ENCODE results near the gene ATP5PD.
A peak's percentile ranks its signal among the peaks of the same experiment; 100 is the strongest.

The ATP5PD gene

GRCh38 chr17:75036643-75037268 lies 10.0 kb downstream of the ATP5PD start (continued):
- TF ChIP-seq ZSCAN30 (tag by site-specific recombination; IDR thresholded peaks at IDR 0.05) (peak; percentile 87), ZNF677 (tag by site-specific recombination; IDR thresholded peaks at IDR 0.05) (no peak), ZNF580 (tag by site-specific recombination; IDR thresholded peaks at IDR 0.05) (no peak), ZBTB21 (tag by site-specific recombination; IDR thresholded peaks at IDR 0.05) (no peak), ZNF639 (tag by site-specific recombination; IDR thresholded peaks at IDR 0.05) (no peak), SETDB1 (IDR thresholded peaks at IDR 0.05; ENCODE audit: insufficient read length, low read length) (no peak), IKZF3 (tag by site-specific recombination; IDR thresholded peaks at IDR 0.05) (peak; percentile 53; the same call in 1 of the 2 replicates), ZBTB17 (tag by site-specific recombination; IDR thresholded peaks at IDR 0.05) (peak; percentile 95), KLF17 (tag by site-specific recombination; IDR thresholded peaks at IDR 0.05) (peak; percentile 60; the same call in 1 of the 2 replicates), PATZ1 (tag by site-specific recombination; IDR thresholded peaks at IDR 0.05) (peak; percentile 93), ZNF140 (tag by site-specific recombination; IDR thresholded peaks at IDR 0.05) (no peak), ZBTB1 (tag by site-specific recombination; IDR thresholded peaks at IDR 0.05) (no peak), ZNF558 (tag by site-specific recombination; IDR thresholded peaks at IDR 0.05) (peak; percentile 92), REPIN1 (tag by site-specific recombination; IDR thresholded peaks at IDR 0.05; ENCODE audit: low read depth) (no peak), TSHZ1 (tag by site-specific recombination; IDR thresholded peaks at IDR 0.05; ENCODE audit: borderline replicate concordance) (no peak), GLI2 (tag by site-specific recombination; IDR thresholded peaks at IDR 0.05; ENCODE audit: borderline replicate concordance, low read depth) (no peak), TCF7L2 (IDR thresholded peaks at IDR 0.05; ENCODE audit: borderline replicate concordance, low read depth, low read length) (peak; percentile 77; the same call in 1 of the 2 replicates), ZNF747 (tag by site-specific recombination; IDR thresholded peaks at IDR 0.05) (no peak), PRDM2 (tag by site-specific recombination; IDR thresholded peaks at IDR 0.05; ENCODE audit: borderline replicate concordance) (no peak), CTCF (tag by site-specific recombination; IDR thresholded peaks at IDR 0.05) (no peak), ZNF529 (tag by site-specific recombination; IDR thresholded peaks at IDR 0.05; ENCODE audit: insufficient replicate concordance) (no peak), ZNF571 (tag by site-specific recombination; IDR thresholded peaks at IDR 0.05) (no peak)
